HG03064 (cell line): Measurements from ENCODE around the gene CAMK2B.

Source experiments
- ATAC-seq: cut with Tn5 transposase; IDR thresholded peaks from one replicate; pipeline ENCODE4 v1.9.1; 2021; ENCODE audit warnings: low read depth; ENCODE audit not compliant: unreplicated experiment

Gene CAMK2B

GRCh38 chr7:44310221-44310848, 15.1 kb downstream of the CAMK2B start:
- ATAC-seq: no peak

- no peak for ATAC-seq
Measured at GRCh38 chr7:44309271-44310091, 15.9 kb downstream of the CAMK2B start.

- ATAC-seq: no peak
Measured at GRCh38 chr7:44308596-44309270, 16.7 kb downstream of the CAMK2B start.

- ATAC-seq: no peak
Measured at GRCh38 chr7:44307905-44308595, 17.3 kb downstream of the CAMK2B start.

- ATAC-seq: no peak
Measured at GRCh38 chr7:44307301-44307900, 18.0 kb downstream of the CAMK2B start.

- no peak for ATAC-seq
Measured at GRCh38 chr7:44306606-44307005, 18.8 kb downstream of the CAMK2B start.

GRCh38 chr7:44305564-44306507, 19.6 kb downstream of the CAMK2B start:
- no peak for ATAC-seq

GRCh38 chr7:44294325-44295069, 30.9 kb downstream of the CAMK2B start:
- no peak for ATAC-seq

GRCh38 chr7:44293561-44294324, 31.7 kb downstream of the CAMK2B start:
- no peak for ATAC-seq

- ATAC-seq: no peak
Measured at GRCh38 chr7:44292876-44293560, 32.4 kb downstream of the CAMK2B start.

GRCh38 chr7:44292420-44292817, 33.0 kb downstream of the CAMK2B start:
- no peak for ATAC-seq

GRCh38 chr7:44291733-44292419, 33.5 kb downstream of the CAMK2B start:
- ATAC-seq: no peak

GRCh38 chr7:44291066-44291732, 34.2 kb downstream of the CAMK2B start:
- no peak for ATAC-seq

GRCh38 chr7:44290252-44290620, 35.2 kb downstream of the CAMK2B start:
- ATAC-seq: no peak

GRCh38 chr7:44289341-44290251, 35.8 kb downstream of the CAMK2B start:
- no peak for ATAC-seq
